ENCODE measurements around the gene KCNJ3. TPM values are rescaled to one million over a fixed set of nuclear protein-coding genes. Genes with fewer than 3 reads are reported as not detected.

The KCNJ3 gene
- total and polyA plus RNA-seq, 2 donors (not counting 1 experiment from before 2014, with no cell fraction given): not detected

DNA sequence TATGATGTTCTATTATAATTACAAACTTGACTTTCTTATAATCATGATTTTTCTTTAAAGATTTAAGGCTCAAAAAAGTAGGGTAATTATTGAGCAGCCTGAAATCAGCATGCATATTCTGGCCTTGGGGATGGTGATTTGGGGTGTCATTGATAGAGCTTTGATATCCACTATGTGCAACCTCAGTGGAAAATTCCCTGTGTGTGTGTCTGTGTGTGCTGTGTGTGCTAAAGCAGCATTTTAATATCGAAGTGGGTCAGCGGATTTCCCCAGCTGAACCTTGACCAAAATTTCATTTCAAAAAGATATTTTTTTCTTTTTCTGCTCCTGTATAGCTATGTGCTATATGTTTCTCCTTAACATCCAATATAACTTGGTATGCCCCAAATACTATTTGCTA, 11.6 kb downstream of the KCNJ3 start:
- Histone ChIP-seq H3K4me3 (replicated peaks in 1 of 4; ENCODE audit: control extremely low read depth in 1 of 4, insufficient read depth in 1 of 4, low read depth in 3 of 4, low read length in 4 of 4) (no peak overlapping the region), H3K4me2 (ENCODE audit: extremely low read depth, insufficient read depth, low read length) (no peak overlapping the region), H3K27ac (ENCODE audit: insufficient read depth, low read length) (no peak overlapping the region), H3K79me2 (ENCODE audit: control insufficient read depth, insufficient read depth, low read length) (no peaks in the 10 kb centered on the region), H3K9ac (ENCODE audit: insufficient read depth, low read length) (no peak overlapping the region), H2AFZ (ENCODE audit: low read length) (no peak overlapping the region), H3K36me3 (ENCODE audit: control insufficient read depth, insufficient read depth, low read length) (no peaks in the 10 kb centered on the region), H3K9me3 (ENCODE audit: control insufficient read depth, insufficient read depth, low read depth, low read length) (no peaks in the 10 kb centered on the region), H3K27me3 (ENCODE audit: control insufficient read depth, insufficient read depth, low read length) (no peaks in the 10 kb centered on the region), H4K20me1 (ENCODE audit: control insufficient read depth, extremely low read depth, insufficient read depth, low read length) (no peaks in the 10 kb centered on the region), H3K4me1 (ENCODE audit: control insufficient read depth, extremely low read depth, insufficient read depth, low read length) (no peaks in the 10 kb centered on the region)
- TF ChIP-seq EZH2 (IDR thresholded peaks at IDR 0.05; ENCODE audit: low read length, missing control alignments) (no peak), CTCF (conservative IDR thresholded peaks at IDR 0.05 in 1 of 2, IDR thresholded peaks at IDR 0.05 in 1 of 2; ENCODE audit: low read depth in 1 of 2, low read length in 2 of 2) (no peak)
- DNase-seq (ENCODE audit: low read depth in 2 of 2): no peak

DNA sequence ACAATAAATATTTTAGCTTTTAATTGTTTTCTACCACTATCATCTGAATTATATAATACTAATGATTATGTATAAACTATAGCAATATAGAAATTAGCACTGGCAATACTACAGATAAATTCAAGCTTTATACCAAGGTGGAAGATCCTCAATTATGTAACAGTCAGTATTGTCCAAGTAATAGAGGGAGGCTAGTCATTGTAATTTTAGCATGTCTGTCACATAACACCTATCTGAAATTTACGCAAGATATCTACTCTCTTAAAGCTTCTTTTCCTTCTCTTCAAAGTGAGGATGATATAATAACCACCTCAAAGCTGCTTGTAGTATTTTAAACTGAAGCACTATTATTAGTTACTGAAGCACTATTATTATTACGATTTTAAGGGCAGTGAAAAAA, 12.2 kb downstream of the KCNJ3 start:
- Histone ChIP-seq H3K27ac (ENCODE audit: insufficient read depth, low read length) (no peak overlapping the region), H3K4me2 (ENCODE audit: extremely low read depth, insufficient read depth, low read length) (no peak overlapping the region), H3K9ac (ENCODE audit: insufficient read depth, low read length) (no peak overlapping the region), H3K4me1 (ENCODE audit: control insufficient read depth, extremely low read depth, insufficient read depth, low read length) (no peaks in the 10 kb centered on the region), H3K9me3 (ENCODE audit: control insufficient read depth, insufficient read depth, low read depth, low read length) (no peaks in the 10 kb centered on the region), H2AFZ (ENCODE audit: low read length) (no peak overlapping the region), H3K4me3 (replicated peaks in 1 of 4; ENCODE audit: control extremely low read depth in 1 of 4, insufficient read depth in 1 of 4, low read depth in 3 of 4, low read length in 4 of 4) (no peak overlapping the region), H3K79me2 (ENCODE audit: control insufficient read depth, insufficient read depth, low read length) (no peaks in the 10 kb centered on the region), H3K27me3 (ENCODE audit: control insufficient read depth, insufficient read depth, low read length) (no peaks in the 10 kb centered on the region), H3K36me3 (ENCODE audit: control insufficient read depth, insufficient read depth, low read length) (no peaks in the 10 kb centered on the region), H4K20me1 (ENCODE audit: control insufficient read depth, extremely low read depth, insufficient read depth, low read length) (no peaks in the 10 kb centered on the region)
- no peak for DNase-seq (ENCODE audit: low read depth in 2 of 2)
- TF ChIP-seq EZH2 (IDR thresholded peaks at IDR 0.05; ENCODE audit: low read length, missing control alignments) (no peak), CTCF (conservative IDR thresholded peaks at IDR 0.05 in 1 of 2, IDR thresholded peaks at IDR 0.05 in 1 of 2; ENCODE audit: low read depth in 1 of 2, low read length in 2 of 2) (no peak)

- H3K27ac ChIP-seq (ENCODE audit: insufficient read depth, low read length): no peak overlapping the region
- TF ChIP-seq CTCF (conservative IDR thresholded peaks at IDR 0.05 in 1 of 2, IDR thresholded peaks at IDR 0.05 in 1 of 2; ENCODE audit: low read depth in 1 of 2, low read length in 2 of 2): no peak
- TF ChIP-seq EZH2 (IDR thresholded peaks at IDR 0.05; ENCODE audit: low read length, missing control alignments): no peak
- H2AFZ ChIP-seq (ENCODE audit: low read length): no peak overlapping the region
- H3K36me3 ChIP-seq (ENCODE audit: control insufficient read depth, insufficient read depth, low read length): no peaks in the 10 kb centered on the region
- H3K27me3 ChIP-seq (ENCODE audit: control insufficient read depth, insufficient read depth, low read length): no peaks in the 10 kb centered on the region
- no peaks in the 10 kb centered on the region for H3K4me1 ChIP-seq (ENCODE audit: control insufficient read depth, extremely low read depth, insufficient read depth, low read length)
- H3K9me3 ChIP-seq (ENCODE audit: control insufficient read depth, insufficient read depth, low read depth, low read length): no peaks in the 10 kb centered on the region
- H3K79me2 ChIP-seq (ENCODE audit: control insufficient read depth, insufficient read depth, low read length): no peaks in the 10 kb centered on the region
- H3K9ac ChIP-seq (ENCODE audit: insufficient read depth, low read length): no peak overlapping the region
- no peaks in the 10 kb centered on the region for H4K20me1 ChIP-seq (ENCODE audit: control insufficient read depth, extremely low read depth, insufficient read depth, low read length)
- H3K4me3 ChIP-seq (replicated peaks in 1 of 4; ENCODE audit: control extremely low read depth in 1 of 4, insufficient read depth in 1 of 4, low read depth in 3 of 4, low read length in 4 of 4): no peak overlapping the region
- DNase-seq (ENCODE audit: low read depth in 2 of 2): no peak
- H3K4me2 ChIP-seq (ENCODE audit: extremely low read depth, insufficient read depth, low read length): no peak overlapping the region
Observed at GRCh38 chr2:154713675-154714074, 15.2 kb downstream of the KCNJ3 start.

Data from fibroblast of lung (primary cell).